ENCODE data around the gene ZNF76. TPM values are rescaled to one million over a fixed set of nuclear protein-coding genes. Genes with fewer than 3 reads are reported as not detected.

The ZNF76 gene
- total and polyA plus RNA-seq, 2 donors (not counting 1 experiment from before 2014, with no cell fraction given), result 96.9 to 145 TPM

GRCh38 chr6:35280903-35281302, 21.4 kb downstream of the ZNF76 start:
- Histone ChIP-seq H3K79me2 (ENCODE audit: control insufficient read depth, insufficient read depth, low read length) (peaks cover 12% of the 10 kb centered on the region), H3K9ac (ENCODE audit: low read length) (no peak overlapping the region), H3K4me1 (ENCODE audit: control insufficient read depth in 2 of 2, insufficient read depth in 2 of 2, low read length in 2 of 2) (no peaks in the 10 kb centered on the region), H3K27me3 (replicated peaks in 1 of 4; ENCODE audit: control extremely low read depth in 1 of 4, control insufficient read depth in 3 of 4, insufficient read depth in 4 of 4, low read length in 3 of 4) (no peaks in the 10 kb centered on the region), H3K27ac (ENCODE audit: low read length in 2 of 2) (no peak overlapping the region), H4K20me1 (ENCODE audit: control insufficient read depth, insufficient read depth, low read length, poor library complexity, severe bottlenecking) (peaks cover 4% of the 10 kb centered on the region), H2AFZ (ENCODE audit: insufficient read depth, low read depth, low read length, poor library complexity, severe bottlenecking) (no peak overlapping the region), H3K4me2 (replicated peaks; ENCODE audit: low read depth, low read length, poor library complexity, severe bottlenecking) (no peak overlapping the region), H3K4me3 (ENCODE audit: control extremely low read depth in 1 of 5, extremely low read depth in 1 of 5, insufficient read depth in 1 of 5, low read depth in 2 of 5, low read length in 4 of 5) (no peak overlapping the region), H3K9me3 (ENCODE audit: control extremely low read depth in 1 of 3, control insufficient read depth in 2 of 3, insufficient read depth in 1 of 3, low read length in 2 of 3) (no peaks in the 10 kb centered on the region), H3K36me3 (replicated peaks in 1 of 2; ENCODE audit: control extremely low read depth in 1 of 2, control insufficient read depth in 1 of 2, extremely low read depth in 1 of 2, insufficient read depth in 2 of 2, low read length in 1 of 2) (peaks cover 7 to 56% of the 10 kb centered on the region in 2 experiments)
- Mint-ChIP-seq H3K4me3 (no peak overlapping the region), H3K4me1 (no peaks in the 10 kb centered on the region), H3K9me3 (ENCODE audit: insufficient read depth) (no peaks in the 10 kb centered on the region), H3K27ac (no peak overlapping the region), H3K27me3 (no peaks in the 10 kb centered on the region)
- DNase-seq (no peak), ATAC-seq (ENCODE audit: low read depth) (no peak)
- CTCF ChIA-PET, result interaction anchor here (1.5 kb wide), 1 partner anchor 12 kb away, joined by 3 read pairs; no protein-coding TSS in a partner anchor
- intact Hi-C loops (cut with micrococcal nuclease), result no loop called here
- POLR2A ChIA-PET, result no interaction called here
- 95% methylated on average over 4 of the region's 4 CpGs for WGBS (ENCODE audit: insufficient coverage)
- TF ChIP-seq EZH2 (IDR thresholded peaks at IDR 0.05; ENCODE audit: borderline replicate concordance, insufficient read depth, low read depth, low read length, poor library complexity, severe bottlenecking), result no peak
- TF ChIP-seq CTCF (IDR thresholded peaks at IDR 0.05), result no peak

GRCh38 chr6:35282472-35282871, 22.9 kb downstream of the ZNF76 start:
- CTCF ChIA-PET, result no interaction called here
- Histone ChIP-seq H3K27me3 (replicated peaks in 1 of 4; ENCODE audit: control extremely low read depth in 1 of 4, control insufficient read depth in 3 of 4, insufficient read depth in 4 of 4, low read length in 3 of 4) (no peaks in the 10 kb centered on the region), H3K4me1 (ENCODE audit: control insufficient read depth in 2 of 2, insufficient read depth in 2 of 2, low read length in 2 of 2) (no peaks in the 10 kb centered on the region), H3K4me2 (replicated peaks; ENCODE audit: low read depth, low read length, poor library complexity, severe bottlenecking) (no peak overlapping the region), H3K36me3 (replicated peaks in 1 of 2; ENCODE audit: control extremely low read depth in 1 of 2, control insufficient read depth in 1 of 2, extremely low read depth in 1 of 2, insufficient read depth in 2 of 2, low read length in 1 of 2) (peaks cover 7 to 72% of the 10 kb centered on the region in 2 experiments), H2AFZ (ENCODE audit: insufficient read depth, low read depth, low read length, poor library complexity, severe bottlenecking) (no peak overlapping the region), H3K79me2 (ENCODE audit: control insufficient read depth, insufficient read depth, low read length) (peaks cover 11% of the 10 kb centered on the region), H3K27ac (ENCODE audit: low read length in 2 of 2) (no peak overlapping the region), H3K9me3 (ENCODE audit: control extremely low read depth in 1 of 3, control insufficient read depth in 2 of 3, insufficient read depth in 1 of 3, low read length in 2 of 3) (no peaks in the 10 kb centered on the region), H4K20me1 (ENCODE audit: control insufficient read depth, insufficient read depth, low read length, poor library complexity, severe bottlenecking) (peaks cover 4% of the 10 kb centered on the region), H3K9ac (ENCODE audit: low read length) (no peak overlapping the region), H3K4me3 (ENCODE audit: control extremely low read depth in 1 of 5, extremely low read depth in 1 of 5, insufficient read depth in 1 of 5, low read depth in 2 of 5, low read length in 4 of 5) (no peak overlapping the region)
- DNase-seq (no peak), ATAC-seq (ENCODE audit: low read depth) (no peak)
- TF ChIP-seq EZH2 (IDR thresholded peaks at IDR 0.05; ENCODE audit: borderline replicate concordance, insufficient read depth, low read depth, low read length, poor library complexity, severe bottlenecking) (no peak), CTCF (IDR thresholded peaks at IDR 0.05) (no peak)
- Mint-ChIP-seq H3K27me3 (no peaks in the 10 kb centered on the region), H3K4me3 (no peak overlapping the region), H3K27ac (no peak overlapping the region), H3K4me1 (no peaks in the 10 kb centered on the region), H3K9me3 (ENCODE audit: insufficient read depth) (no peaks in the 10 kb centered on the region)
- POLR2A ChIA-PET, result no interaction called here
- WGBS (ENCODE audit: insufficient coverage), result 100% methylated on average over 1 of the region's 2 CpGs
- intact Hi-C loops (cut with micrococcal nuclease), result no loop called here

Data from B cell (primary cell).